ENCODE results near the gene ASXL2. TPM values are rescaled to one million over a fixed set of nuclear protein-coding genes. Genes with fewer than 3 reads are reported as not detected.
"Not testable (repeated sequence)": the region's sequence is repeated elsewhere in the genome, so short reads cannot be mapped to it uniquely, and the experiment has no call there.

The ASXL2 gene
- total and polyA plus RNA-seq, 5 experiments from 2014 or later = 7.6 to 62.2 (median 11.2) TPM

- DNase-seq, H3K27ac Mint-ChIP-seq, H3K4me3 Mint-ChIP-seq, H3K27me3 Mint-ChIP-seq, ATAC-seq, H3K4me1 Mint-ChIP-seq, H3K9me3 Mint-ChIP-seq, H3K36me3 Mint-ChIP-seq: not testable (repeated sequence)
- POLR2A ChIA-PET = interaction anchor here (0.6 kb wide), 1 partner anchor 14 kb away, joined by 3 read pairs; no protein-coding TSS in a partner anchor
Measured at GRCh38 chr2:25909574-25909973, 31.3 kb upstream of the ASXL2 start.

DNA sequence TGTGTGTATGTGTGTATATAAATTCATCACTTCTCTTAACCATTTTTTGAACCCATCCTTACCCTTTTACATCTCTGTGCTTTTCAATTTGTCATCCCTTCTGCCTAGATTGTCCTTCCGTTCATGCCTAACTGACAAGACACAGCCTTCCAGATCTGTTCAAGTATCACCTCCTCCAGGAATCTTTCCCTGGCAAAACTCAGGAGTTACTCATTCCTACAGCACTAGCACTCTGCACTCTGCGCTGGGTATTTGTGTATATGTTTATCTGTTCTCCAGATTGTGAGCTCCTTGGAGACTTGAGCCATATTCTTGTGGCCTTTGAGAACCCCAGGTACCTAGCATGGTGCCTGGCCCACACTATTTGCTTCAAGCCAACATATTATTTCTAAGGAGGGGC lies 26.8 kb upstream of the ASXL2 start:
- no peak overlapping the region for H3K4me3 Mint-ChIP-seq
- POLR2A ChIA-PET = no interaction called here

DNA sequence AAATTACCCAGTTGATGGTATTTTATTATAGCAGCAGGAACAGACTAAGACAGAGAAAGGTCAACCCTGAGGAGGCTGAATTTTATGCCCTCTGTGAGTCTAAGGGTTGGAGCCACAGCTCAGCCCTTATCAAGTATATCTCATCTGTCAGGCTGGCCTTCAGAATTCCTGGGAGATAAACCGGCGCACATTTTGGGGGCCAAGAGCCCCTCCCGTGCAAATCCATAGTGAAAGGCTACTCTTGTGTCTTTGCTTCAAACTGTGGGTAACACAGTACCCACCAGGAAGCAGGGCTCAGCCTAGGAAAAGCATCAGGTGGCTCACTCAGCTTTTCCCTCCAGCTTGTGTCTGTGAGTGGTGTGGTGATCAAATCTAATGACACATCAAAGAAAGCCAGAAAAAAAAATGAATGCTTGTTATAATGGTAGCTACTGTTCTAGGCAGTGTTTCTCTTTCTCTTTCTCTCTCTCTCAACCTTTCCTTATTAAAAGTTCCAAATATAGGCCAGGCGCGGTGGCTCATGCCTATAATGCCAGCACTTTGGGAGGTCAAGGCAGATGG lies 25.0 kb upstream of the ASXL2 start:
- Mint-ChIP-seq H3K36me3 (no peaks in the 10 kb centered on the region), H3K27me3 (peaks cover 0 to 8% (median 1%) of the 10 kb centered on the region in 5 donors), H3K27ac (no peak overlapping the region), H3K9me3 (no peaks in the 10 kb centered on the region), H3K4me3 (no peak overlapping the region), H3K4me1 (no peaks in the 10 kb centered on the region)
- DNase-seq (no peak), ATAC-seq (no peak)
- POLR2A ChIA-PET = no interaction called here

More for the DNA sequence above, 26.8 kb upstream of the ASXL2 start:
- DNase-seq = no peak
- Mint-ChIP-seq H3K27me3 (peaks cover 0 to 4% (median 1%) of the 10 kb centered on the region in 5 donors), H3K9me3 (no peaks in the 10 kb centered on the region), H3K27ac (no peak overlapping the region), H3K36me3 (no peaks in the 10 kb centered on the region), H3K4me1 (no peaks in the 10 kb centered on the region)
- ATAC-seq = no peak

GRCh38 chr2:25899404-25899970 lies 21.2 kb upstream of the ASXL2 start:
- peaks cover 0 to 4% (median 0%) of the 10 kb centered on the region in 5 donors for H3K27me3 Mint-ChIP-seq
- DNase-seq (no peak), ATAC-seq (no peak)
- no peaks in the 10 kb centered on the region for H3K4me1 Mint-ChIP-seq
- POLR2A ChIA-PET = no interaction called here
- H3K4me3 Mint-ChIP-seq = no peak overlapping the region
- H3K36me3 Mint-ChIP-seq = no peaks in the 10 kb centered on the region
- H3K9me3 Mint-ChIP-seq = no peaks in the 10 kb centered on the region
- no peak overlapping the region for H3K27ac Mint-ChIP-seq

DNA sequence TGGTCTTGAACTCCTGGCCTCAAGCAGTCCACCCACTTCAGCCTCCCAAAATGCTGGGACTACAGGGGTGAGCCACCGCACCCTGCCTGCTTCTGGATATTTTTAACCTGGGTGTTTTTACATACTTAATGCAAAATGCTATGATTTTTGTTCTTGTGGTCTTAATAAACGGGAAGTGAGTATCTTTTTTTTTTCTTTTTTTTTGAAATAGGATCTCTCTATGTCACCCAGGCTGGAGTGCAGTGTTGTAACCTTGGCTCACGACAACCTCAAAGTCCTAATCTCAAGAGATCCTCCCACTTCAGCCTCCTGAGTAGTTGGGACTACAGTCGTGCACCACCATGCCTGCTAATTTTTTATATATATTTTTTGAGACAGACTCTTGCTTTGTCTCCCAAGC lies 19.2 kb upstream of the ASXL2 start:
- Mint-ChIP-seq H3K4me3 (no peak overlapping the region), H3K36me3 (no peaks in the 10 kb centered on the region), H3K27me3 (peaks cover 0 to 4% (median 0%) of the 10 kb centered on the region in 5 donors), H3K27ac (no peak overlapping the region), H3K4me1 (no peaks in the 10 kb centered on the region), H3K9me3 (no peaks in the 10 kb centered on the region)
- POLR2A ChIA-PET = no interaction called here
- DNase-seq = no peak
- no peak for ATAC-seq

GRCh38 chr2:25896308-25896707 lies 18.0 kb upstream of the ASXL2 start:
- H3K36me3 Mint-ChIP-seq, ATAC-seq, DNase-seq, H3K27ac Mint-ChIP-seq, H3K4me1 Mint-ChIP-seq, H3K27me3 Mint-ChIP-seq, H3K9me3 Mint-ChIP-seq, H3K4me3 Mint-ChIP-seq: not testable (repeated sequence)
- POLR2A ChIA-PET = interaction anchor here (1.7 kb wide), 1 partner anchor 18 kb away, joined by 6 read pairs; the partner anchor contains the start of gene ASXL2

DNA sequence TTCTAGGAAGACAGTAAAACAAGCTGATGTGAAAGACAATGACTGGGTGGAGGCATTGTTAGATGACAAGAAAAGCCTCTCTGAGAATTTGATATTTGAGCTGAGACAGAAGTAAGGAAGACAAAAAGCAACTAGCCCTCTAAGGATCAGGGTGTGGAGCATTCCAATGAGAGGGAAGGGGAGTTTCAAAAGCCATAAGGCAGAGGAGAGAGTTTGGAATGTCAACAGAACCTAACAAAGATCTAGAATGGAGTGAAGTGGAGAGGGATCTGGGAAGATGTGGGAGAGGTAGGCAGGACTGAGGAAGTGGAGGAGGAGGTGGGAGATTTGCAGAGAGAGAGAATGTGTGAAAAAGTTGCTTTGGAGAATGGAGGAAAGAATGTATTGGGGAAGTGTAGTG lies 17.3 kb upstream of the ASXL2 start:
- Mint-ChIP-seq H3K4me1 (no peaks in the 10 kb centered on the region), H3K36me3 (no peaks in the 10 kb centered on the region), H3K27me3 (peaks cover 0 to 4% (median 0%) of the 10 kb centered on the region in 5 donors), H3K9me3 (no peaks in the 10 kb centered on the region), H3K27ac (no peak overlapping the region), H3K4me3 (no peak overlapping the region)
- DNase-seq (no peak), ATAC-seq (no peak)
- POLR2A ChIA-PET = interaction anchor here (1.7 kb wide), 1 partner anchor 17 kb away, joined by 6 read pairs; the partner anchor contains the start of gene ASXL2

GRCh38 chr2:25895018-25895417 lies 16.7 kb upstream of the ASXL2 start:
- peaks cover 0 to 4% (median 0%) of the 10 kb centered on the region in 5 donors for H3K27me3 Mint-ChIP-seq
- ATAC-seq (no peak), DNase-seq (no peak)
- H3K4me3 Mint-ChIP-seq = no peak overlapping the region
- H3K36me3 Mint-ChIP-seq = no peaks in the 10 kb centered on the region
- no peaks in the 10 kb centered on the region for H3K4me1 Mint-ChIP-seq
- no peaks in the 10 kb centered on the region for H3K9me3 Mint-ChIP-seq
- POLR2A ChIA-PET = interaction anchor here (1.7 kb wide), 1 partner anchor 16 kb away, joined by 6 read pairs; the partner anchor contains the start of gene ASXL2
- H3K27ac Mint-ChIP-seq = no peak overlapping the region

GRCh38 chr2:25894135-25894830 lies 16.0 kb upstream of the ASXL2 start:
- no peak overlapping the region for H3K4me3 Mint-ChIP-seq

GRCh38 chr2:25891672-25892071 lies 13.4 kb upstream of the ASXL2 start:
- Mint-ChIP-seq H3K27ac (no peak overlapping the region), H3K9me3 (no peaks in the 10 kb centered on the region), H3K4me3 (no peak overlapping the region), H3K27me3 (peaks cover 0 to 2% (median 0%) of the 10 kb centered on the region in 5 donors), H3K36me3 (no peaks in the 10 kb centered on the region), H3K4me1 (peaks cover 0 to 1% (median 0%) of the 10 kb centered on the region in 4 donors)
- DNase-seq (no peak), ATAC-seq (no peak)
- POLR2A ChIA-PET = interaction anchor here (0.6 kb wide), 1 partner anchor 138 kb away, joined by 3 read pairs; no protein-coding TSS in a partner anchor

More at GRCh38 chr2:25894135-25894830, 16.0 kb upstream of the ASXL2 start:
- Mint-ChIP-seq H3K27me3 (peaks cover 0 to 4% (median 0%) of the 10 kb centered on the region in 5 donors), H3K36me3 (no peaks in the 10 kb centered on the region), H3K4me1 (no peaks in the 10 kb centered on the region), H3K27ac (no peak overlapping the region), H3K9me3 (no peaks in the 10 kb centered on the region)
- ATAC-seq (no peak), DNase-seq (no peak)
- POLR2A ChIA-PET = no interaction called here

GRCh38 chr2:25887624-25888242 lies 9.4 kb upstream of the ASXL2 start:
- ATAC-seq (no peak), DNase-seq (no peak)
- POLR2A ChIA-PET = interaction anchor here (0.6 kb wide), 1 partner anchor 1501 kb away, joined by 5 read pairs; no protein-coding TSS in a partner anchor
- Mint-ChIP-seq H3K4me1 (peaks cover 0 to 1% (median 0%) of the 10 kb centered on the region in 4 donors), H3K4me3 (no peak overlapping the region), H3K36me3 (no peaks in the 10 kb centered on the region), H3K9me3 (no peaks in the 10 kb centered on the region), H3K27ac (no peak overlapping the region), H3K27me3 (peaks cover 0 to 6% (median 5%) of the 10 kb centered on the region in 5 donors)

DNA sequence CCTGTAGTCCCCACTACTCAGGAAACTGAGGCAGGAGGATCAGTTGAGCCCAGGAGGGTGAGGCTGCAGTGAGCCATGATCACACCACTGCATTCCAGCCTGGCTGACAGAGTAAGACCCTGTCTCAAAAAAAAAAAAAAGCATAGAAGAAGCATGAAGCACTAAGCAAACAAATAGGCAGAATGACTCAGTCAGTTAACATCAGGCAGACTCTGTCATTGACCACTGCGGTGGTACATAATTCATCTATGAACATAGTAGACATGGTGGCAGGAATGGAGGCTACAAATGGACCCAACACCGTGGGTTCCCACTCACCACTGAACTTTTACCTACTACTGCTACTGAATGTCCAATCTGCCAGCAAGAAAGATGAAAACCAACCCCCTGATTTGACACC lies 7.6 kb upstream of the ASXL2 start:
- ATAC-seq (no peak), DNase-seq (no peak)
- H3K36me3 Mint-ChIP-seq = no peaks in the 10 kb centered on the region
- peaks cover 0 to 1% (median 0%) of the 10 kb centered on the region in 4 donors for H3K4me1 Mint-ChIP-seq
- peaks cover 0 to 6% (median 5%) of the 10 kb centered on the region in 5 donors for H3K27me3 Mint-ChIP-seq
- no peak overlapping the region for H3K27ac Mint-ChIP-seq
- POLR2A ChIA-PET = interaction anchor here (0.7 kb wide), 1 partner anchor 457 kb away, joined by 3 read pairs; no protein-coding TSS in a partner anchor
- no peak overlapping the region for H3K4me3 Mint-ChIP-seq
- H3K9me3 Mint-ChIP-seq = no peaks in the 10 kb centered on the region

DNA sequence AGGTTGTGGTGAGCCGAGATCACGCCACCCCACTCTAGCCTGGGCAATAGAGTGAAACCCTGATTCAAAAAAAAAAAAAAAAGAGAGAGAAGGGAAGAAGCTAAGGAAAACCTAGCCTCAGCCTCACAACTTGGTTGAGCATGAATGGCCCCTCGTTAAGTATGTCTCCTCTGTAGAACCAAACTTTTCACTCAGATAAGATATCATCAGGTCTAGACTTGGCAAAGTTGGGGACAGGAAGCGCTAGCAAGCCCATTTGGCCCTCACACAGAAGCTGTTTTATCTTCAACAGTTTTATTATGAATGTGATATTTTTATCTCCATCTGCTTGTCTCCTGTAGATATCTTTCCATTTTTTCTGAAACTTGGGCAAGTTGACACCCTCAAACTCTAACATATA lies 3.5 kb upstream of the ASXL2 start:
- no peak for ATAC-seq

More for the DNA sequence above, 3.5 kb upstream of the ASXL2 start:
- H3K27ac Mint-ChIP-seq = no peak overlapping the region
- H3K27me3 Mint-ChIP-seq = peaks cover 0 to 6% (median 4%) of the 10 kb centered on the region in 5 donors
- DNase-seq = no peak
- no peaks in the 10 kb centered on the region for H3K36me3 Mint-ChIP-seq
- H3K9me3 Mint-ChIP-seq = no peaks in the 10 kb centered on the region
- POLR2A ChIA-PET = no interaction called here
- H3K4me3 Mint-ChIP-seq = no peak overlapping the region
- H3K4me1 Mint-ChIP-seq = peaks cover 7 to 18% (median 13%) of the 10 kb centered on the region in 4 donors
